Tibial artery (tissue), 4 donors: Measurements from ENCODE around the gene DLG2.
A peak's percentile ranks its signal among the peaks of the same experiment; 100 is the strongest.

Experiments used
- DNase-seq, 2 donors: peaks; one replicate each; pipeline ENCODE4 v3.0.0-alpha.2; 2019
- H3K27ac ChIP-seq, 2 donors: fragments of 200-600 bp; sonication (generic) in 1 of 2; 1 replicate in 1 of 2; 2 replicates in 1 of 2; pipeline ENCODE4 v1.5.1; 2018 to 2019; ENCODE audit warnings: mild to moderate bottlenecking in 1 of 2
- H3K27me3 ChIP-seq, 2 donors: fragments of 200-600 bp; sonication (generic) in 1 of 2; one replicate each; pipeline versions ENCODE4 v1.5.1 to v1.6.0; 2016 to 2019
- H3K36me3 ChIP-seq, 3 donors: fragments of 200-600 bp; sonication (generic) in 2 of 3; one replicate each; pipeline ENCODE4 v1.5.1; 2016 to 2019; ENCODE audit warnings: mild to moderate bottlenecking in 2 of 3
- H3K4me1 ChIP-seq, 4 donors: fragments of 200-600 bp; sonication (generic) in 2 of 4; 1 replicate in 3 of 4; 2 replicates in 1 of 4; pipeline ENCODE4 v1.5.1; 2016 to 2019
- H3K4me3 ChIP-seq, 2 donors: fragments of 200-600 bp; sonication (generic) in 1 of 2; 1 replicate in 1 of 2; 2 replicates in 1 of 2; pipeline ENCODE4 v1.5.1; 2018 to 2019; ENCODE audit warnings: mild to moderate bottlenecking in 2 of 2
- H3K9me3 ChIP-seq, 3 donors: fragments of 200-600 bp; sonication (generic) in 1 of 3; one replicate each; pipeline ENCODE4 v1.5.1; 2016 to 2019
- CTCF ChIP-seq, 2 experiments: fragments of 200-600 bp in 1 of 2; fragments of 450-650 bp in 1 of 2; IDR thresholded peaks; one replicate each; pipeline ENCODE4 v1.5.1; 2017 to 2019; ENCODE audit warnings: antibody characterized with exemption in 2 of 2, mild to moderate bottlenecking in 1 of 2, moderate library complexity in 1 of 2
- intact Hi-C: fragments of 100-400 bp; cut with DNase I; formaldehyde crosslinking; loops from one replicate; pipeline ENCODE4 v1.15.0; 2023; ENCODE audit warnings: low total_unique reads

DLG2 gene

GRCh38 chr11:83921447-83922192, 1705.5 kb downstream of the DLG2 start:
- H3K36me3 ChIP-seq, result no peaks in the 10 kb centered on the region
- no peak for TF ChIP-seq CTCF (IDR thresholded peaks at IDR 0.05)
- intact Hi-C loops, result no loop called here
- no peak overlapping the region for H3K27ac ChIP-seq
- no peaks in the 10 kb centered on the region for H3K27me3 ChIP-seq
- peaks cover 0 to 19% (median 9%) of the 10 kb centered on the region in 4 donors for H3K4me1 ChIP-seq
- no peak for DNase-seq
- no peak overlapping the region for H3K4me3 ChIP-seq
- no peaks in the 10 kb centered on the region for H3K9me3 ChIP-seq

GRCh38 chr11:83918476-83918875, 1708.7 kb downstream of the DLG2 start:
- intact Hi-C loops, result no loop called here

GRCh38 chr11:83914995-83915394, 1712.1 kb downstream of the DLG2 start:
- peaks cover 0 to 22% (median 9%) of the 10 kb centered on the region in 4 donors for H3K4me1 ChIP-seq
- intact Hi-C loops, result no loop called here
- no peak overlapping the region for H3K27ac ChIP-seq
- no peaks in the 10 kb centered on the region for H3K27me3 ChIP-seq
- no peaks in the 10 kb centered on the region for H3K9me3 ChIP-seq
- TF ChIP-seq CTCF (IDR thresholded peaks at IDR 0.05), result no peak
- H3K36me3 ChIP-seq, result no peaks in the 10 kb centered on the region
- H3K4me3 ChIP-seq, result no peak overlapping the region
- no peak for DNase-seq

More at GRCh38 chr11:83918476-83918875, 1708.7 kb downstream of the DLG2 start:
- Histone ChIP-seq H3K27ac (peak overlapping the region; percentile 14 to 23), H3K4me1 (peaks cover 0 to 22% (median 9%) of the 10 kb centered on the region in 4 donors), H3K27me3 (no peaks in the 10 kb centered on the region), H3K9me3 (no peaks in the 10 kb centered on the region), H3K36me3 (no peaks in the 10 kb centered on the region), H3K4me3 (no peak overlapping the region)
- DNase-seq, result peak; percentile 62 to 83
- no peak for TF ChIP-seq CTCF (IDR thresholded peaks at IDR 0.05)

GRCh38 chr11:83909579-83910534, 1717.3 kb downstream of the DLG2 start:
- no peak for DNase-seq
- Histone ChIP-seq H3K4me3 (no peak overlapping the region), H3K36me3 (no peaks in the 10 kb centered on the region), H3K9me3 (no peaks in the 10 kb centered on the region), H3K4me1 (no peaks in the 10 kb centered on the region), H3K27me3 (no peaks in the 10 kb centered on the region), H3K27ac (no peak overlapping the region)
- TF ChIP-seq CTCF (IDR thresholded peaks at IDR 0.05), result no peak
- intact Hi-C loops, result no loop called here

- no peaks in the 10 kb centered on the region for H3K27me3 ChIP-seq
- no peaks in the 10 kb centered on the region for H3K36me3 ChIP-seq
- H3K4me1 ChIP-seq, result no peaks in the 10 kb centered on the region
- H3K9me3 ChIP-seq, result no peaks in the 10 kb centered on the region
- no peak overlapping the region for H3K4me3 ChIP-seq
- intact Hi-C loops, result no loop called here
- no peak for DNase-seq
- no peak for TF ChIP-seq CTCF (IDR thresholded peaks at IDR 0.05)
- no peak overlapping the region for H3K27ac ChIP-seq
Measured at GRCh38 chr11:83908298-83908856, 1718.8 kb downstream of the DLG2 start.
